HepG2 (cell line): ENCODE results near the gene KDELR3. TPM values are rescaled to one million over a fixed set of nuclear protein-coding genes. Genes with fewer than 3 reads are reported as not detected.

Experiments used
- BCL3 ChIP-seq: sonication (generic); formaldehyde crosslinking; IDR thresholded peaks from 2 replicates; pipeline ENCODE4 v1.5.1; 2020; ENCODE audit warnings: mild to moderate bottlenecking, missing genetic modification reagents, moderate library complexity
- FIP1L1 ChIP-seq: fragments of 200-400 bp; formaldehyde crosslinking; IDR thresholded peaks from 2 replicates; pipeline ENCODE4 v1.6.1; 2018; ENCODE audit warnings: low read depth, mild to moderate bottlenecking, low read length, moderate library complexity, borderline replicate concordance; ENCODE audit not compliant: insufficient read depth
- FOXC1 ChIP-seq: sonication (generic); formaldehyde crosslinking; IDR thresholded peaks from 2 replicates; pipeline ENCODE4 v1.8.0; 2022; ENCODE audit warnings: mild to moderate bottlenecking, missing genetic modification reagents, borderline replicate concordance
- JUND ChIP-seq: sonication (generic); formaldehyde crosslinking; IDR thresholded peaks from 2 replicates; pipeline ENCODE4 v1.8.0; 2022; ENCODE audit warnings: mild to moderate bottlenecking, missing genetic modification reagents
- MED1 ChIP-seq: sonication (generic); formaldehyde crosslinking; IDR thresholded peaks from 2 replicates; pipeline ENCODE4 v1.4.0; 2020; ENCODE audit warnings: missing genetic modification reagents
- MYPOP ChIP-seq: sonication (generic); formaldehyde crosslinking; IDR thresholded peaks from 2 replicates; pipeline ENCODE4 v1.8.1; 2023; ENCODE audit warnings: mild to moderate bottlenecking, moderate library complexity, missing genetic modification reagents
- POLR2G ChIP-seq: fragments of 200-400 bp; formaldehyde crosslinking; IDR thresholded peaks from 2 replicates; pipeline ENCODE4 v1.6.1; 2018; ENCODE audit warnings: mild to moderate bottlenecking, low read depth, low read length, moderate library complexity
- RAD51 ChIP-seq: fragments of 450-650 bp; IDR thresholded peaks from 2 replicates; pipeline ENCODE4 v1.6.1; 2016; ENCODE audit warnings: borderline replicate concordance
- SAP130 ChIP-seq: IDR thresholded peaks from 2 replicates; pipeline ENCODE4 v1.6.1; 2016; ENCODE audit warnings: low read depth
- SPEN ChIP-seq: sonication (generic); formaldehyde crosslinking; IDR thresholded peaks from 2 replicates; pipeline ENCODE4 v1.5.1; 2020; ENCODE audit warnings: low read depth, mild to moderate bottlenecking, missing genetic modification reagents
- TAF1 ChIP-seq: sonication (generic); formaldehyde crosslinking; IDR thresholded peaks from 2 replicates; pipeline ENCODE4 v1.4.0; 2020; ENCODE audit warnings: missing genetic modification reagents
- ZBTB43 ChIP-seq: sonication (generic); formaldehyde crosslinking; conservative IDR thresholded peaks from 2 replicates; pipeline ENCODE4 v1.4.0; 2020; ENCODE audit warnings: missing genetic modification reagents
- ZFAT ChIP-seq: sonication (generic); formaldehyde crosslinking; conservative IDR thresholded peaks from 2 replicates; pipeline ENCODE4 v1.8.1; 2023; ENCODE audit warnings: missing genetic modification reagents, inconsistent platforms
- ZNF329 ChIP-seq: sonication (generic); formaldehyde crosslinking; IDR thresholded peaks from 2 replicates; pipeline ENCODE4 v1.9.0; 2021; ENCODE audit warnings: low read depth, mild to moderate bottlenecking, missing genetic modification reagents
- ZNF607 ChIP-seq: sonication (generic); formaldehyde crosslinking; IDR thresholded peaks from 2 replicates; pipeline ENCODE4 v1.5.1; 2020; ENCODE audit warnings: missing genetic modification reagents, mild to moderate bottlenecking, borderline replicate concordance
- polyA plus RNA-seq, 8 experiments: library from polyadenylated mRNA; depleted of rRNA in 3 of 8; stranded (reverse) in 7 of 8; unstranded in 1 of 8; fragments of >200 nt; fragmentation: Illumina TruSeq in 4 of 8; extraction: Trizol in 4 of 8; gene quantifications; 2 replicates each; pipeline versions ENCODE4 v1.2.1 to v1.2.3, GENCODE V29; 2011 to 2016; ENCODE audit warnings: low read depth in 4 of 8, missing spikeins in 1 of 8, mixed read lengths in 1 of 8; ENCODE audit not compliant: insufficient read depth in 1 of 8
- total RNA-seq, 5 experiments: library from RNA; depleted of rRNA; stranded (reverse); fragments of >200 nt; fragmentation: Illumina TruSeq; extraction: Trizol; gene quantifications; 2 replicates each; pipeline ENCODE4 v1.2.3, GENCODE V29; 2016; ENCODE audit warnings: low read depth in 1 of 5

Gene KDELR3
- total and polyA plus RNA-seq, 2 of the 13 experiments (the other 11 are each of a cell fraction or from before 2014, with no cell fraction given), result 24.2 to 65.7 TPM

- no peak for TF ChIP-seq RAD51
- no peak for TF ChIP-seq ZFAT
- TF ChIP-seq SPEN (CRISPR knock-in tag), result no peak
- no peak for TF ChIP-seq ZNF607 (CRISPR knock-in tag)
- TF ChIP-seq ZNF329, result no peak
- peak; percentile 13; the same call in 1 of the 2 replicates for TF ChIP-seq SAP130
- peak; percentile 28 for TF ChIP-seq TAF1 (CRISPR knock-in tag)
- 0 out of 2 replicates have a peak, but pooled peaks have one; percentile 4 for TF ChIP-seq JUND (CRISPR knock-in tag)
- TF ChIP-seq BCL3 (CRISPR knock-in tag), result peak; percentile 62; the same call in 1 of the 2 replicates
- 0 out of 2 replicates have a peak, but pooled peaks have one; percentile 46 for TF ChIP-seq FOXC1 (CRISPR knock-in tag)
- TF ChIP-seq MYPOP (CRISPR knock-in tag), result 0 out of 2 replicates have a peak, but pooled peaks have one; percentile 15
- no peak for TF ChIP-seq ZBTB43 (CRISPR knock-in tag)
- peak; percentile 45; the same call in 1 of the 2 replicates for TF ChIP-seq POLR2G
- TF ChIP-seq MED1 (CRISPR knock-in tag), result no peak
- TF ChIP-seq FIP1L1, result 0 out of 2 replicates have a peak, but pooled peaks have one; percentile 34
- TF ChIP-seq, all 625 proteins: peak for 39
Measured at GRCh38 chr22:38467438-38467903, 425 bp upstream of the KDELR3 start (continued).
